Measurements from ENCODE around the gene BMPR1A. TPM values are rescaled to one million over a fixed set of nuclear protein-coding genes. Genes with fewer than 3 reads are reported as not detected.

BMPR1A gene
- total RNA-seq, 2 experiments from 2014 or later = 7.5 to 8.4 TPM

GRCh38 chr10:86749854-86750253, 6.6 kb upstream of the BMPR1A start:
- Mint-ChIP-seq H3K36me3 (no peaks in the 10 kb centered on the region), H3K27ac (no peak overlapping the region), H3K27me3 (peaks cover 6% of the 10 kb centered on the region), H3K9me3 (no peaks in the 10 kb centered on the region), H3K4me1 (peaks cover 14% of the 10 kb centered on the region), H3K4me3 (no peak overlapping the region)
- DNase-seq = no peak

GRCh38 chr10:86751477-86751876, 4.9 kb upstream of the BMPR1A start:
- Mint-ChIP-seq H3K4me3 (no peak overlapping the region), H3K27me3 (peaks cover 5% of the 10 kb centered on the region), H3K9me3 (no peaks in the 10 kb centered on the region), H3K4me1 (peaks cover 19% of the 10 kb centered on the region), H3K36me3 (no peaks in the 10 kb centered on the region), H3K27ac (no peak overlapping the region)
- DNase-seq = no peak

GRCh38 chr10:86752311-86752710, 4.1 kb upstream of the BMPR1A start:
- H3K9me3 Mint-ChIP-seq = no peaks in the 10 kb centered on the region
- no peaks in the 10 kb centered on the region for H3K36me3 Mint-ChIP-seq
- H3K4me1 Mint-ChIP-seq = peaks cover 20% of the 10 kb centered on the region
- H3K27me3 Mint-ChIP-seq = peaks cover 6% of the 10 kb centered on the region
- DNase-seq = no peak
- H3K4me3 Mint-ChIP-seq = no peak overlapping the region
- H3K27ac Mint-ChIP-seq = no peak overlapping the region

- DNase-seq = no peak
- Mint-ChIP-seq H3K27ac (no peak overlapping the region), H3K9me3 (no peaks in the 10 kb centered on the region), H3K4me1 (peaks cover 23% of the 10 kb centered on the region), H3K27me3 (peaks cover 9% of the 10 kb centered on the region), H3K36me3 (no peaks in the 10 kb centered on the region), H3K4me3 (no peak overlapping the region)
Measured at GRCh38 chr10:86753051-86753450, 3.4 kb upstream of the BMPR1A start.

- H3K36me3 Mint-ChIP-seq = no peaks in the 10 kb centered on the region
- DNase-seq = no peak
- no peaks in the 10 kb centered on the region for H3K9me3 Mint-ChIP-seq
- H3K27ac Mint-ChIP-seq = no peak overlapping the region
- peaks cover 31% of the 10 kb centered on the region for H3K4me1 Mint-ChIP-seq
- H3K4me3 Mint-ChIP-seq = no peak overlapping the region
- H3K27me3 Mint-ChIP-seq = peaks cover 17% of the 10 kb centered on the region
Measured at GRCh38 chr10:86753638-86754434, 2.6 kb upstream of the BMPR1A start.

GRCh38 chr10:86755454-86755739, 1.0 kb upstream of the BMPR1A start:
- peaks cover 29% of the 10 kb centered on the region for H3K27me3 Mint-ChIP-seq
- no peaks in the 10 kb centered on the region for H3K36me3 Mint-ChIP-seq
- H3K9me3 Mint-ChIP-seq = no peaks in the 10 kb centered on the region
- H3K27ac Mint-ChIP-seq = peak overlapping the region; percentile 67
- no peak for DNase-seq
- peaks cover 38% of the 10 kb centered on the region for H3K4me1 Mint-ChIP-seq
- peak overlapping the region; percentile 78 for H3K4me3 Mint-ChIP-seq

GRCh38 chr10:86755740-86756510, 494 bp upstream of the BMPR1A start:
- H3K27ac Mint-ChIP-seq = peak overlapping the region; percentile 67
- H3K9me3 Mint-ChIP-seq = no peaks in the 10 kb centered on the region
- peak; percentile 92 for DNase-seq
- H3K27me3 Mint-ChIP-seq = peaks cover 29% of the 10 kb centered on the region
- H3K4me3 Mint-ChIP-seq = peak overlapping the region; percentile 78
- H3K36me3 Mint-ChIP-seq = no peaks in the 10 kb centered on the region
- peaks cover 38% of the 10 kb centered on the region for H3K4me1 Mint-ChIP-seq

GRCh38 chr10:86757113-86757972, 924 bp downstream of the BMPR1A start:
- no peaks in the 10 kb centered on the region for H3K9me3 Mint-ChIP-seq
- peak overlapping the region; percentile 72 for H3K27ac Mint-ChIP-seq
- H3K4me3 Mint-ChIP-seq = peak overlapping the region; percentile 85
- H3K4me1 Mint-ChIP-seq = peaks cover 38% of the 10 kb centered on the region
- no peaks in the 10 kb centered on the region for H3K36me3 Mint-ChIP-seq
- H3K27me3 Mint-ChIP-seq = peaks cover 35% of the 10 kb centered on the region
- peak; percentile 17 for DNase-seq

GRCh38 chr10:86758189-86759072, 2.0 kb downstream of the BMPR1A start:
- H3K36me3 Mint-ChIP-seq = no peaks in the 10 kb centered on the region

GRCh38 chr10:86759073-86759672, 2.8 kb downstream of the BMPR1A start:
- DNase-seq = no peak
- Mint-ChIP-seq H3K4me3 (no peak overlapping the region), H3K36me3 (no peaks in the 10 kb centered on the region), H3K27ac (no peak overlapping the region), H3K4me1 (peaks cover 29% of the 10 kb centered on the region), H3K27me3 (peaks cover 39% of the 10 kb centered on the region), H3K9me3 (no peaks in the 10 kb centered on the region)

More at GRCh38 chr10:86758189-86759072, 2.0 kb downstream of the BMPR1A start:
- Mint-ChIP-seq H3K4me3 (peak overlapping the region; percentile 85), H3K27me3 (peaks cover 39% of the 10 kb centered on the region), H3K9me3 (no peaks in the 10 kb centered on the region), H3K4me1 (peaks cover 29% of the 10 kb centered on the region), H3K27ac (no peak overlapping the region)
- DNase-seq = no peak

GRCh38 chr10:86763404-86763803, 7.0 kb downstream of the BMPR1A start:
- H3K27ac Mint-ChIP-seq = no peak overlapping the region
- H3K36me3 Mint-ChIP-seq = no peaks in the 10 kb centered on the region
- no peaks in the 10 kb centered on the region for H3K9me3 Mint-ChIP-seq
- peaks cover 12% of the 10 kb centered on the region for H3K4me1 Mint-ChIP-seq
- H3K27me3 Mint-ChIP-seq = peaks cover 39% of the 10 kb centered on the region
- no peak overlapping the region for H3K4me3 Mint-ChIP-seq
- DNase-seq = no peak

- peaks cover 2% of the 10 kb centered on the region for H3K4me1 Mint-ChIP-seq
- no peak overlapping the region for H3K4me3 Mint-ChIP-seq
- H3K36me3 Mint-ChIP-seq = no peaks in the 10 kb centered on the region
- peaks cover 22% of the 10 kb centered on the region for H3K27me3 Mint-ChIP-seq
- no peaks in the 10 kb centered on the region for H3K9me3 Mint-ChIP-seq
- no peak for DNase-seq
- H3K27ac Mint-ChIP-seq = no peak overlapping the region
Measured at GRCh38 chr10:86765548-86765947, 9.1 kb downstream of the BMPR1A start.

- Mint-ChIP-seq H3K27ac (no peak overlapping the region), H3K4me3 (no peak overlapping the region), H3K36me3 (no peaks in the 10 kb centered on the region), H3K4me1 (peaks cover 2% of the 10 kb centered on the region), H3K27me3 (peaks cover 16% of the 10 kb centered on the region), H3K9me3 (no peaks in the 10 kb centered on the region)
- no peak for DNase-seq
Measured at GRCh38 chr10:86768412-86769062, 12.1 kb downstream of the BMPR1A start.

All from activated naive CD8-positive, alpha-beta T cell treated with anti-CD3 and anti-CD28 coated beads for 36 hours (primary cell).